ENCODE measurements around the gene APOBEC3H. TPM values are rescaled to one million over a fixed set of nuclear protein-coding genes. Genes with fewer than 3 reads are reported as not detected.

The APOBEC3H gene
- polyA plus RNA-seq, 4 donors: 0.12 to 0.22 TPM; not detected in 2

- no peak overlapping the region for H3K27ac ChIP-seq (ENCODE audit: low read depth in 1 of 3, low read length in 2 of 3)
- FAIRE-seq: no peak
- H3K27me3 ChIP-seq (ENCODE audit: control insufficient read depth in 3 of 3, insufficient read depth in 3 of 3, low read length in 3 of 3): no peaks in the 10 kb centered on the region
- peaks cover 0 to 9% (median 0%) of the 10 kb centered on the region in 3 donors for H3K4me1 ChIP-seq (ENCODE audit: control insufficient read depth in 3 of 3, insufficient read depth in 2 of 3, low read depth in 1 of 3, low read length in 2 of 3)
- H3K4me3 ChIP-seq (ENCODE audit: low read depth in 1 of 3, low read length in 3 of 3): no peak overlapping the region
- DNase-seq: no peak
- peaks cover 0 to 22% (median 2%) of the 10 kb centered on the region in 3 donors for H3K36me3 ChIP-seq (ENCODE audit: control insufficient read depth in 3 of 3, insufficient read depth in 2 of 3, low read depth in 1 of 3, low read length in 3 of 3)
- no peaks in the 10 kb centered on the region for H3K9me3 ChIP-seq (ENCODE audit: control insufficient read depth in 2 of 2, insufficient read depth in 1 of 2, low read depth in 1 of 2, low read length in 1 of 2)
- 92 to 94% (median 94%) methylated on average over 13 to 14 of the region's 14 CpGs for WGBS, 3 donors
Measured at GRCh38 chr22:39142088-39142680, 45.1 kb downstream of the APOBEC3H start.

- H3K9me3 ChIP-seq (ENCODE audit: control insufficient read depth in 2 of 2, insufficient read depth in 1 of 2, low read depth in 1 of 2, low read length in 1 of 2): no peaks in the 10 kb centered on the region
- FAIRE-seq (no peak), DNase-seq (peak; percentile 65 to 66)
- peaks cover 0 to 27% (median 0%) of the 10 kb centered on the region in 3 donors for H3K36me3 ChIP-seq (ENCODE audit: control insufficient read depth in 3 of 3, insufficient read depth in 2 of 3, low read depth in 1 of 3, low read length in 3 of 3)
- peak overlapping the region in 2 of 3 donors; percentile 70 to 76 for H3K27ac ChIP-seq (ENCODE audit: low read depth in 1 of 3, low read length in 2 of 3)
- no peaks in the 10 kb centered on the region for H3K27me3 ChIP-seq (ENCODE audit: control insufficient read depth in 3 of 3, insufficient read depth in 3 of 3, low read length in 3 of 3)
- peaks cover 0 to 9% (median 5%) of the 10 kb centered on the region in 3 donors for H3K4me1 ChIP-seq (ENCODE audit: control insufficient read depth in 3 of 3, insufficient read depth in 2 of 3, low read depth in 1 of 3, low read length in 2 of 3)
- WGBS, 3 donors: 7 to 11% (median 10%) methylated on average over 22 of the region's 22 CpGs
- H3K4me3 ChIP-seq (ENCODE audit: low read depth in 1 of 3, low read length in 3 of 3): peak overlapping the region; percentile 72 to 83 (median 75)
Measured at GRCh38 chr22:39144101-39144767, 47.2 kb downstream of the APOBEC3H start.

- Histone ChIP-seq H3K36me3 (ENCODE audit: control insufficient read depth in 3 of 3, insufficient read depth in 2 of 3, low read depth in 1 of 3, low read length in 3 of 3) (peaks cover 0 to 24% (median 0%) of the 10 kb centered on the region in 3 donors), H3K27me3 (ENCODE audit: control insufficient read depth in 3 of 3, insufficient read depth in 3 of 3, low read length in 3 of 3) (no peaks in the 10 kb centered on the region), H3K4me1 (ENCODE audit: control insufficient read depth in 3 of 3, insufficient read depth in 2 of 3, low read depth in 1 of 3, low read length in 2 of 3) (peaks cover 0 to 9% (median 5%) of the 10 kb centered on the region in 3 donors), H3K27ac (ENCODE audit: low read depth in 1 of 3, low read length in 2 of 3) (peak overlapping the region; percentile 80 to 94 (median 85)), H3K4me3 (ENCODE audit: low read depth in 1 of 3, low read length in 3 of 3) (peak overlapping the region in 2 of 3 donors; percentile 48 to 72), H3K9me3 (ENCODE audit: control insufficient read depth in 2 of 2, insufficient read depth in 1 of 2, low read depth in 1 of 2, low read length in 1 of 2) (no peaks in the 10 kb centered on the region)
- FAIRE-seq (no peak), DNase-seq (no peak)
- WGBS, 3 donors: 50 to 63% (median 61%) methylated on average over 6 of the region's 6 CpGs
Measured at GRCh38 chr22:39146256-39147101, 49.4 kb downstream of the APOBEC3H start.

GRCh38 chr22:39147335-39148025 lies 50.4 kb downstream of the APOBEC3H start:
- WGBS, 3 donors: 75 to 85% (median 80%) methylated on average over 5 of the region's 5 CpGs
- H3K27me3 ChIP-seq (ENCODE audit: control insufficient read depth in 3 of 3, insufficient read depth in 3 of 3, low read length in 3 of 3): no peaks in the 10 kb centered on the region
- H3K27ac ChIP-seq (ENCODE audit: low read depth in 1 of 3, low read length in 2 of 3): peak overlapping the region in 1 of 3 donors; percentile 76
- H3K4me1 ChIP-seq (ENCODE audit: control insufficient read depth in 3 of 3, insufficient read depth in 2 of 3, low read depth in 1 of 3, low read length in 2 of 3): peaks cover 0 to 13% (median 5%) of the 10 kb centered on the region in 3 donors
- no peak overlapping the region for H3K4me3 ChIP-seq (ENCODE audit: low read depth in 1 of 3, low read length in 3 of 3)
- H3K9me3 ChIP-seq (ENCODE audit: control insufficient read depth in 2 of 2, insufficient read depth in 1 of 2, low read depth in 1 of 2, low read length in 1 of 2): no peaks in the 10 kb centered on the region
- FAIRE-seq: no peak
- peaks cover 0 to 21% (median 0%) of the 10 kb centered on the region in 3 donors for H3K36me3 ChIP-seq (ENCODE audit: control insufficient read depth in 3 of 3, insufficient read depth in 2 of 3, low read depth in 1 of 3, low read length in 3 of 3)
- DNase-seq: no peak

- Histone ChIP-seq H3K36me3 (ENCODE audit: control insufficient read depth in 3 of 3, insufficient read depth in 2 of 3, low read depth in 1 of 3, low read length in 3 of 3) (peaks cover 0 to 21% (median 0%) of the 10 kb centered on the region in 3 donors), H3K27ac (ENCODE audit: low read depth in 1 of 3, low read length in 2 of 3) (peak overlapping the region in 2 of 3 donors; percentile 2 to 76), H3K4me3 (ENCODE audit: low read depth in 1 of 3, low read length in 3 of 3) (no peak overlapping the region), H3K4me1 (ENCODE audit: control insufficient read depth in 3 of 3, insufficient read depth in 2 of 3, low read depth in 1 of 3, low read length in 2 of 3) (peaks cover 0 to 17% (median 7%) of the 10 kb centered on the region in 3 donors), H3K9me3 (ENCODE audit: control insufficient read depth in 2 of 2, insufficient read depth in 1 of 2, low read depth in 1 of 2, low read length in 1 of 2) (no peaks in the 10 kb centered on the region), H3K27me3 (ENCODE audit: control insufficient read depth in 3 of 3, insufficient read depth in 3 of 3, low read length in 3 of 3) (peaks cover 0 to 4% (median 0%) of the 10 kb centered on the region in 3 donors)
- FAIRE-seq (no peak), DNase-seq (no peak)
- WGBS, 3 donors: 68 to 86% (median 80%) methylated on average over 15 to 16 of the region's 16 CpGs
Measured at GRCh38 chr22:39148026-39148726, 51.1 kb downstream of the APOBEC3H start.

- FAIRE-seq: no peak
Measured at GRCh38 chr22:39148727-39149535, 51.9 kb downstream of the APOBEC3H start.

More at GRCh38 chr22:39148727-39149535, 51.9 kb downstream of the APOBEC3H start:
- no peaks in the 10 kb centered on the region for H3K9me3 ChIP-seq (ENCODE audit: control insufficient read depth in 2 of 2, insufficient read depth in 1 of 2, low read depth in 1 of 2, low read length in 1 of 2)
- peaks cover 0 to 12% (median 0%) of the 10 kb centered on the region in 3 donors for H3K27me3 ChIP-seq (ENCODE audit: control insufficient read depth in 3 of 3, insufficient read depth in 3 of 3, low read length in 3 of 3)
- peaks cover 0 to 21% (median 7%) of the 10 kb centered on the region in 3 donors for H3K4me1 ChIP-seq (ENCODE audit: control insufficient read depth in 3 of 3, insufficient read depth in 2 of 3, low read depth in 1 of 3, low read length in 2 of 3)
- peaks cover 0 to 21% (median 0%) of the 10 kb centered on the region in 3 donors for H3K36me3 ChIP-seq (ENCODE audit: control insufficient read depth in 3 of 3, insufficient read depth in 2 of 3, low read depth in 1 of 3, low read length in 3 of 3)
- WGBS, 3 donors: 63 to 76% (median 67%) methylated on average over 9 of the region's 9 CpGs
- H3K27ac ChIP-seq (ENCODE audit: low read depth in 1 of 3, low read length in 2 of 3): peak overlapping the region in 2 of 3 donors; percentile 2 to 76
- no peak for DNase-seq
- H3K4me3 ChIP-seq (ENCODE audit: low read depth in 1 of 3, low read length in 3 of 3): no peak overlapping the region

All from small intestine (tissue), 7 donors.